ENCODE data around the gene LARP4B. TPM values are rescaled to one million over a fixed set of nuclear protein-coding genes. Genes with fewer than 3 reads are reported as not detected.

Gene LARP4B
- total and polyA plus RNA-seq, 2 of the 13 experiments (the other 11 are each of a cell fraction or from before 2014, with no cell fraction given) = 19.5 to 30.2 TPM

DNA sequence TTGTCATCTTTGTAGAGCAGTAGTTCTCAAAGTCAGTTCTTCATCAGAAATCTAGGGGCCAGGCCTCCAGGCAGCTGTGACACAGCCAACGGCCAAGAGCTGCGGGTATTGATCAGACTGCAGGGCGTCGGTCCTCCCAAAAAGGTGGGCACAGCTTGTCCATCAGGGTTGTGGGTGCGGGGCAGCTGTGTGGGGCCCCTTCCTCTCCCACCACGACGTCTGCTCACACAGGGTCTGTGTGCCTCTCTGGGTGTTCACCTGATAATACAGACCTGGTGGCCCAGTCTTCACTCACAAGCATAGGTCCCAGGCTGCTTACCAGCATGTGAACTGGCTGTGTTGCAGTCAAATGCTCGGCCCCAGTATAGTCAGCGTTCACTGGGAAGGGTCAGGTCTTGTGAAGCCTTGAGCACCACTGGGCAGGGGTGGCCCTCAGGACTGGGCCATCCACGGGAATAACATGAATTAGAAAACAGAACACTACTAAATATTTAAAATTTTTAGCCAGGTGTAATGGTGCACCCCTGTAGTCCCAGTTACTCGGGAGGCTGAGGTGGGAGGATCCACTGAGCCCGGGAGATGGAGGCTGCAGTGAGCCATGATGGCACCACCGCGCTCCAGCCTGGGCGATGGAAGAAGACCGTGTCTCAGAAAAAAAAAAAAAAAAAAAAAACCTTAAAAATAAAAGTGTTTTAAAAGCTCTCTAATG is 139.3 kb downstream of the LARP4B start:
- Histone ChIP-seq H3K9ac (ENCODE audit: insufficient read depth, low read depth, low read length) (no peak overlapping the region), H3K4me3 (replicated peaks in 1 of 3; ENCODE audit: insufficient read depth in 1 of 3, low read depth in 2 of 3, low read length in 3 of 3) (no peak overlapping the region), H3K9me3 (ENCODE audit: low read length) (peaks cover 5% of the 10 kb centered on the region; the same call in 1 of the 2 replicates), H3K27me3 (ENCODE audit: control insufficient read depth in 1 of 2, insufficient read depth in 2 of 2, low read length in 2 of 2) (no peaks in the 10 kb centered on the region), H3K27ac (ENCODE audit: extremely low read length, insufficient read depth, low read length) (no peak overlapping the region), H3K79me2 (ENCODE audit: insufficient read depth, low read length) (no peaks in the 10 kb centered on the region), H3K4me1 (ENCODE audit: insufficient read depth, low read length) (peaks cover 31% of the 10 kb centered on the region), H3K36me3 (replicated peaks in 1 of 2; ENCODE audit: control insufficient read depth in 1 of 2, insufficient read depth in 2 of 2, low read length in 2 of 2) (no peaks in the 10 kb centered on the region), H2AFZ (ENCODE audit: low read length) (no peak overlapping the region), H4K20me1 (ENCODE audit: insufficient read depth, low read length) (no peaks in the 10 kb centered on the region), H3K4me2 (ENCODE audit: low read depth, low read length) (no peak overlapping the region)
- in situ Hi-C loops (cut with HindIII; ENCODE audit: extremely low pct_ligation_motif_present, low pct_unique_long_range_greater_than_20kb) (no loop called here), intact Hi-C loops (cut with micrococcal nuclease; ENCODE audit: unreplicated experiment) (loop anchor here (5.0 kb wide), 1 partner anchor 220 kb away; no protein-coding TSS in a partner anchor)
- DNase-seq (ENCODE audit: low spot score) = no peak
- ChIA-PET POLR2A (no interaction called here), CTCF (ENCODE audit: low intra/inter-chr PET ratio, low total read pairs) (no interaction called here)
- no TSS peak for BruUV-seq (replicated peaks)
- no peak for ATAC-seq
- FAIRE-seq = no peak
- 82% methylated on average over 9 of the region's 16 CpGs for WGBS (ENCODE audit: low lambda C conversion rate)
- TF ChIP-seq RBAK (CRISPR knock-in tag; IDR thresholded peaks at IDR 0.05) = no peak
- TF ChIP-seq ZNF142 (CRISPR knock-in tag; IDR thresholded peaks at IDR 0.05) = no peak
- TF ChIP-seq BCLAF1 (IDR thresholded peaks at IDR 0.05) = no peak
- no peak for TF ChIP-seq HMGXB3 (CRISPR knock-in tag; IDR thresholded peaks at IDR 0.05; ENCODE audit: borderline replicate concordance)
- TF ChIP-seq ZNF557 (CRISPR knock-in tag; IDR thresholded peaks at IDR 0.05) = no peak
